Activated T-helper 1 cell treated with Interleukin-2 at 50 U/mL for 16 hours (primary cell): ENCODE results near the gene PCCA.
"Not testable (repeated sequence)": the region's sequence is repeated elsewhere in the genome, so short reads cannot be mapped to it uniquely, and the experiment has no call there.

Source experiments
- DNase-seq: peaks from one replicate; pipeline ENCODE4 v3.0.0-alpha.2; 2020; ENCODE audit warnings: low read depth

The PCCA gene

DNA sequence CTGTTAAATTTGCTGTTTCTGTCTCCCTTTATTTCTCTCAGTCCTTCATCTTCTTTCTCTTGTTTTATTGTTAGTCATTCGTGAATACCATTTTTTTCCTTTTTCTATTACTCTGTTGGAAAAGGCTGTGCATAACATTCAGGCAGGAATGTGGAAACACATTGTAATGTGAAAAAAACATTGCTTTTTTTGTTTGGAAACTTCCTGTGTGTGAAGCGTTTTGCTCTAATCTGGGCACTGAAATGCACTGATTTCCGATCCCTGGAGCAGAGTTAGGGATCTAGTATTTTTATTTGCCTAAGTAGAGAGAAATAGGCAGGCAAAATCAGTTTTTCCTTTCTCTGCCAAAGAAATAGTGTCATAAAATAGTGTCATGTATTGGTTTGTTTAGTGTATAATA lies 155.5 kb downstream of the PCCA start:
- no peak for DNase-seq

DNA sequence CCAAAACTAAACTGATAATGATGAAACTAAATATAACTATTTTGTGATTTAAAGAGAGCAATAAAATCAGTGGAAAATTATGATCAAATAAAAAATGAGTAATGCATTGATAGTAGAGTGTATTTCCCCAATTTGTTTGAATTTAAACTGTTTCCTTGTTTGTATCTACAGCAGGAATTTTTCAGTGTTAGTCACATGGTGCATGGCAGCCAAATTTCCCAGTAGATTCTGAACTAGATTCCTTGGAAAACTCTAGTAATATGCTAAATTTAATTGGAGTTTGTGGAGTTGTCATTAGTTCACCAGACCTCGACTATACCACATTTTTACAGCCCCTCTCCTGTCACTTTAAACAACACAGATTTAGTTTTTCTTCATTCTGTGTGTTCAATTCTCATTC lies 156.2 kb downstream of the PCCA start:
- no peak for DNase-seq

DNA sequence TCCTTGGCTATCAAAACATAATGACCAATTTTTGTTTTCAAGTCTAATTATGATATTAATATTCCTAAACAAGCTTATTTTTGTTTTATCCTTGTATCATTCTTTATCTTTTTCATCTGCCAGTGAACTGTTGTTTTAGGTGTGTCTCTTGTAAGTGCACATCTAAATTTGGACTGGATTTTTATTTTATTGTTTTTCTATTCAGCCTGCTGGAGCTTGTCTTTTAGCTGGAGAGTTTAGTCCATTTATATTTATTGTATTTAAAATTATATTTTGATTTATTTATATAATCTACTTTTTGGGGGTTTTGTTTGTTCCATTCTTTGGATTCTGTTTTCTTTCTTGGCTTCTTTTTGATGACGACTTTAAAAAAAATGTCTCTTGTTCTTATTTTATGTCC lies 159.0 kb downstream of the PCCA start:
- no peak for DNase-seq

DNA sequence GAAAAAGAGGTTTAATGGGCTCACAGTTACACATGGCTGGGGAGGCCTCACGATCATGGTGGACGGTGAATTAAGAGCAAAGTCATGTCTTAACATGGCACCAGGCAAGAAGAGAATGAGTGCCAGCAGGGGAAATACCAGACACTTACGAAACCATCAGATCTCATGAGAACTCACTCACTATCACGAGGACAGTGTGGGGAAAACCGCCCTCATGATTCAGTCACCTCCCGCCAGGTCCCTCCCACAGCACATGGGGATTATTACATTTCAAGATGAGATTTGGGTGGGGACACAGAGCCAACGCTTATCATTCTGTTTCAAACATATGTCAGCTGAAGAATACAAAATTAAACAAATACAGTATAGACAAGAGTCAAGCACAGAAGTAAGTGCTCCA lies 165.1 kb downstream of the PCCA start:
- DNase-seq: no peak

DNA sequence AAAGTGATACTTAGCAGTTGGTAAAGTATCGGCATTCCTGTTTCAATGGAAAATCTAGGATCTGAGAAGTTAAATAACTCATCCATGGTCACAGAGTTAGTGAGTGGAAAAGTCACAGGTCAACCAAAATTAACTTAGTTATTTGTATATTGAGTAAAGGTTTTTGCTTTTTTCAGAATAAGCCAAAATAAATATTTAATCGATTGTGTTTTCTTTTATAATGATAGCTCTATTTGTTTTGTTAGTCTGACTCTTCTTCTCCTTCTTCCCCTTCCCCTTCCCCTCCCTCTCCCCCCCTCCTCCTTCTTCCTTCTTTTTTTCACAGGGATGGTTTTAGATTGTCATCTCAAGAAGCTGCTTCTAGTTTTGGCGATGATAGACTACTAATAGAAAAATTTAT lies 173.5 kb downstream of the PCCA start:
- DNase-seq: no peak

DNA sequence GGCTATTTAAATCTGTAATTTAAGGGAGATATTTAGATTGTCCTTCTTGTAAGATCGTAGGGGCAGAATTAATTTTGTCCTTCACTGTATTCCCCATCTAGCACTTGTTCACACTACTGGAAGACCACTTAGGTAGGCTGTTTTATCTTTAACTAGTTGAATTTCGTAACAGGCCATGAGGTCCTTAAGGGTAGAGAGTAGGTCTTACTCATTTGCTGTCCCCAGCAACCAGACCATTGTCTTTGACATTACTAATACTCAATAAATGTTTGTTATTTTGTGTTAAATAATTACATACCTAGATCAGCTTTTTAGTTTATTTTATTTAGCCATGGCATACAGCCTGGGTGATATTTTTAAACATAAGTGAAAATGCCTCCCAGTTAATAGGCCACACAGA lies 177.1 kb downstream of the PCCA start:
- no peak for DNase-seq

DNA sequence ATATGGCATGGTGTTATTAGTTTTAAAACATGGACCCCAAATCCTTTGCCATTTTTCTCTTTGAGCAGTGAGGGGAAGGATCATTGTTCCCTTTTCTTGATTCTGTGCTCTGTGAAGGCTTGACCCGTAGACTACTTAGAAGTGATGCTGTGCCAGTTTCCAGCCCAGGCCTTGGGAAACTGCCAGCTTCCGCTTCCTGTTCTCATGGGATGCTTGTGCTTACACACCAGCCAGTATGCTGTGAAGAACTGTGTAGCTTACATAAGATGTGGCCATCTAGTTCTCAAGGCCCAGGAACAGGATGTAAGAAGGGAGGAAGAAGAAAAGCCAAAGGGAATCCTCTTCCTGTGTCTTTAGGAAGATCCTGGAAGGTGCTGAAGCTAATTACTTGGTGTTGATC lies 180.9 kb downstream of the PCCA start:
- DNase-seq: no peak

DNA sequence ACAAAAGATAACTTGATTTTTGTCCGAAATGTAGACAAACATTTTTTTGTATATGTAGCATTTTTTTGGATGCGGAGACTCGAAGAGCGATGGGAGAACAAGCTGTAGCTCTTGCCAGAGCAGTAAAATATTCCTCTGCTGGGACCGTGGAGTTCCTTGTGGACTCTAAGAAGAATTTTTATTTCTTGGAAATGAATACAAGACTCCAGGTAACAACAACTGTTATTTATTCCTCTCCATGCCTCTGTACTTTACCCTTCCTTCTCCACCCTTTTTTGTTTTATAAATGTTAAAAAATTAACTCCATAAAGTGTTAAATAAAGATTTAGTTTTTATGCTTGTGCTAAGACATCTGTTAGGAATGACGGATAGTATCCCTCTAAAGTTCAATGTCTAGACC lies 184.2 kb downstream of the PCCA start:
- DNase-seq: no peak

DNA sequence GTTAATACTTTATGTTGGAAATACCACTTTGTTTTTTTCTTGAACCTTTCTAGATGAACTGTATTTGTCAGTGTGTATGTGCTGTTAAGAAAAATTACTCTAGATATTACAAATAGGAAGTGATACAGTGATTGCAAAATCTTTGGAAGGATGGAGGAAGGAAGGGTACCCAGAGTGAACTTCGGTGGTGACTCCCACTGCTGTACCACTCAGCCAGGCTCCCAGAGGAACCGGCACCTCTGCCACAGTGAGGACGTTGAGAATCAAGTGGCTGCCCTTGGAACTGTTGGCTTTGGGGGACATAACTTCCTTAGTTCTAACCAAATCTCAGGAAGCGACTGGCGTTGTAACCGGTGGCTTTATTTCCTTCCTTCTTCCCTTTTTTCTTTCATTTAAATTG lies 184.7 kb downstream of the PCCA start:
- no peak for DNase-seq

DNA sequence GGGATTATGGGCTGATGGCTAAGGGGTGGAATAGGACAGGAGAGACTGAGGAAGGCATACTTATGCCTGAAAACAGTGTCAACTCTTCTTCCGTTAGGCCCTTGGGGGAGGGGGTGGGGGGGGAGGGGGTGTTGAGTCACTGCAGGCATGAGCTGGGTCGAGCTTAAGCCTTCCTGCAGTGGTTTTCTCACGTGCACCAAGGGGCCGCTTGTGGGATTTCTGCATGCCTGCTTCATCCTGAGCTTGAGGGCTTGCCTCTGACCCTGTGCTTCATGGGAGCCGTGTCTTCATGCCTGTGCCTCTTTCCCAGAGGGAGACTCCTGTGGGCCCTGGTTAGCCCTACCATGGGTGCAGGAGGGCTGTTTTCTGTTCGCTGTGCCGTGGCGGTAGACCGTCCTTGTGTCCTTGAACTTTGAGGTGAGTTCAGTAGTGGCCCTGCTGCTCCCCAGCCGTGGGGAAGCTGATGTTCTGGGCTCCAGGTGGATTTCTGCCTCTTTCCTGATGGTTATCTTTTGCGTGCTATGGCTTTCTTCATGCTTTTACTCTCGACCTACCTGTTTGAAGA lies 186.1 kb downstream of the PCCA start:
- DNase-seq: no peak

DNA sequence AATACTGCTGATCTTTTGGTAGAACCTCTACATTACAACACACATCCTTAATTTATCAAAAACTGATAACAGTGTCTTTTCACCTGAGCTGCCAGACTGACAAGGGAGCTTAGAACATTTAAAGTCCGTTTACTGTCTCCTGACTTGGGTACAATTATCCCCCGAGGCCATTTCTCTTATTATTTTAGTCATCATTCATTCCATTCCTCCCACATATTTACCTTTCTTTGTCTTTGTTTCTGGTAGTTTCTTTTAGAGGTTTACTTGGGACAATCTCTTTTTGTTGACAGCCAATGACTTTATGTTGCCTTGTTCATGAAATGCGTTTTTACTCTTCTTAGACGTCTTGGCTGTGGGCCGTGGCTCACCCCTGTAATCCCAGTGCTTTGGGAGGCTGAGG lies 186.9 kb downstream of the PCCA start:
- DNase-seq: no peak

DNA sequence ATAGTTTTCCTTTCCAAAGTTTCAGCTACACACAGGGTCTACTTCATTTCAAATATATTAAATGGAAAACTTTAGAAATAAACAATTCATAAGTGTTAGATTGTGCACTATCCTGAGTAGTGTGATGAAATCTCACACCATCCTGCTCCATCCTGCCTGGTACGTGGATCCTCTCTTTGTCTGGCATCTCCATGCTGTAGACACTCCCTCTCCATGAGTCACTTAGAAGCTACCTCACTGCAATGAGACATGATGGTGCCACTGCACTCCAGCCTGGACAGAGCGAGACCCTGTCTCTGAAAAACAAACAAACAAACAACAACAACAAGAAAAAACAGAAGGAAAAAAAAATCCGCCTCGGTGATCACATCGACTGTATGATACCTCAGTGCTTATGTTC lies 191.8 kb downstream of the PCCA start:
- no peak for DNase-seq

DNA sequence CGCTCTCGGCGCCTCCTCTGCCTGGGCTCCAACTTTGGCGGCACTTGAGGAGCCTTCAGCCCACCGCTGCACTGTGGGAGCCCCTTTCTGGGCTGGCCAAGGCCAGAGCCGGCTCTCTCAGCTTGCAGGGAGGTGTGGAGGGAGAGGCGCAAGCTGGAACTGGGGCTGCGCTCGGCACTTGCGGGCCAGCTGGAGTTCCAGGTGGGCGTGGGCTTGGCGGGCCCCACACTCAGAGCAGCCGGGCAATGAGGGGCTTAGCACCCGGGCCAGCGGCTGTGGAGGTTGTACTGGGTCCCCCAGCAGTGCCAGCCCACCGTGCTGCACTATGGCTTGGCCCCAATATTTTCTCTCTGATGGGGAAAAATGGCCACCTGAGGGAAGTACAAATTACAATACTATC lies 193.4 kb downstream of the PCCA start:
- not testable (repeated sequence) for DNase-seq

DNA sequence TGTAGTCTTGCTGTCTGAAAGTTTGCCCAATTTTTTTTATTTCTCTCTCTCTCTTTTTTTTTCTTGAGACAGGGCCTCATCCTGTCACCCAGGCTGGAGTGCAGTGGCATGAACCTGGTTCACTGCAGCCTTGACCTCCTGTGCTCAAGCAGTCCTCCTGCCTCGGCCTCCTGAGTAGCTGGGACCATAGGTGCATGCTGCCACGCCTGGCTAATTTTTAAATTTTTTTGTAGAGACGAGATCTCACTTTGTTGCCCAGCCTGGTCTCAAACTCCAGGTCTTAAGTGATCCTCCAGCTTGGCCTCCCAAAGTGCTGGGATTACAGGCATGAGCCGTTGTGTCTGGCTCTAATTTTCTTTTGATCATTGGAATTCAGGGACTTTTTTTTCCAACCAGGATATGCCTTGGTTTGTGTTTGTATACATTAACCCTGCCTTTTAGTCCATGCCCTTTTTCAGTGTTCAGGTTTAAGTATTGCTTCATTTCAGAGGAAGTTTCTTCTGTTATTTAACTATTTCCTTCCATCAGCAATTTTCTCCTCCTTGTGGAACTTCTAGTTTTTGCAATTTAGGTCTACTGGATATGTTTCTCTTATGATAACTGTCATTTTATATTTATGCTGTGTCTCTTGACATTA lies 201.4 kb downstream of the PCCA start:
- DNase-seq: no peak

DNA sequence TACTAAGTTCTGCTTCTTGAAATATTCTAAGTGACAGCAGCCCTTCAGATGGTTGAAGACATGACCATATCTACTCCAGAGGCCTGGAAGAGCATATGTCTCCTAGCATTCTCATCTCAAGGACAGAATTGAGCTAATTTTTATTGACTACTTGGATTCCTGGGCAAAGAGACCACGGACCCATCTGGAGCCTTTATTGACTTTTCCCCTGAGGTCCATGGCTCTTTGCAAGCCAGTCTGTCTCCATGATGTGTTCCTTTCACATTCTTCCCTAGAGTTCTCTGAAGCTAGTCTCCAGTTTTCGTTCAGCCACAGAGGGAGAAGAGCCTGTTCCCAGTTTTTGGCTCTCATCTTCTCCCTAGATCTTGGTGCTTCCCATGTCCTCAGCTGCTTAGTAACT lies 202.7 kb downstream of the PCCA start:
- no peak for DNase-seq

DNA sequence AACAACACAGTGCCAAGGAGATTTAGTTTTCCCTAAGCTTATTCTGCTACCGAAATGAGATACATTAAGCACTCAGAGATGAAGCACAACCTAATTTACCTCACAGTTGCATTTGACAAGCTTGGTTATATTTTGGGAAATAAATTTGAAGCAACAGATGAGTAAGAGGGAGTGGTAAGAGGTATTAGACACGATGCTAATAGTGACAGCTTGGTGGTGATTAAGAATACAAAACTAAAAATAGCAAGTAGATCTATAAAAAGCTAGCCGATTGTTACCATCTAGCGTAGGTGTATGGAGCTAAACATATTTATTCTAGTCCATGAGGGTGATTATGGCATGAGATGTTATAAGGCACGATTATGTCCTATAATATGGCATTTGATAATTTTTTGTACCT lies 208.5 kb downstream of the PCCA start:
- DNase-seq: no peak

DNA sequence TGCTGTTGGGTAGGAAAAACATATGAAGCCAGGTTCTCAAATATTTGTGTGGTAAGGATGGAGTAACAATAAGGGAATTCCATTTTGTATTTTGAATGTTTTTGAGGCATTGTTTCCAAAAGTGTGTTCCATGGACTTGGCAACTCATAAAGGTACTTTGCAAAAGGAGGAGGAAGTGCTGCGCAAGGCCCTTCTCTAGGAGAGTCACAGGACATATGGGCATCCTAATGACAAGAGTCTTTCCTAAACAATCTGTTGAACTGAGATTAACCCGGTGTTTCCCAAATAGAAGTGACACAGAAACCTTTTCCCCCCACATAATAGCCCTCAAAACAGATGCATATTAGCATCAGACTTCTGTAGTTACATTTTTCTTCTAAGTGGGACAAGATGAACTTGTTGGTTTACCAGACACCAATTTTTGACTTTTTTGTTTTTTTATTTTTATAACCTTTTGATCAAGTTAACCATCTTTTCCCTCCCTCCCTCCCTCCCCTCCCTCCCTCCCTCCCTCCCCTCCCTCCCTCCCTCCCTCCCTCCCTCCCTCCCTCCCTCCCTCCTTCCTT lies 209.3 kb downstream of the PCCA start:
- DNase-seq: no peak

DNA sequence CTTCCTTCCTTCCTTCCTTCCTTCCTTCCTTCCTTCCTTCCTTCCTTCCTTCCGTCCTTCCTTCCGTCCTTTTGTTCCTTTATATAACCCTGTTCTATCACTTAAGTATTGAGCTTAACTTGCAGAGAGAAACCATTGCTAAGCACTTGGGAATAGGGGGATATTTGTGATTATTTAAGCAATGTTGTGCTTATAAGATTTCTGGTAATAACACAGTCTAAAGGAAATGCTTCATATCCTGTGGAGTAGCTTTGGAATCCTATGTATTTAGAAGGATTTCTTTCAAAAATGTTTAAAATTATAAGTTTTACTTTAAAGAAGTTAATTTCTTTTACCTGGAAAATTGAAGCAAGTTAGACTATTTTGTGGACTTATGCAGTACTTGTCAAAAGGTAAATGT lies 209.8 kb downstream of the PCCA start:
- DNase-seq: no peak

DNA sequence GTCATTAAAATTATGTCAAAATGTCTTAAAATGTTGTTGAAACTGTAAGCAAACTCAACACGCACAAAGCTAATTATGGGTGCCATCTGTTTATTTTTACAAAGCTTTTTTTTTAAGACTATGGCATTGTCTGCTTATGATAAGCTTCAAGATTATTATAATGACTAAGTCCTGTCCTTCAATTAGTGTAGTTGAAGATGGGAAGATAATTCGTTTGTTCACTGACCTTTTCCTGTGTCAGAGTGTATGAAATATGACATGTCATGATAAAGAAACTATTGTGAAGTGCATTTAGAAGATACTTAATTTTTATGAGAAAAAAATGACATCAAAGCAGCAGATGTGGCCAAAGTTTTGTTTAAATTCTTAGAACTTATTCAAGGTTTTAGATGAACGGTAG lies 211.3 kb downstream of the PCCA start:
- DNase-seq: no peak

DNA sequence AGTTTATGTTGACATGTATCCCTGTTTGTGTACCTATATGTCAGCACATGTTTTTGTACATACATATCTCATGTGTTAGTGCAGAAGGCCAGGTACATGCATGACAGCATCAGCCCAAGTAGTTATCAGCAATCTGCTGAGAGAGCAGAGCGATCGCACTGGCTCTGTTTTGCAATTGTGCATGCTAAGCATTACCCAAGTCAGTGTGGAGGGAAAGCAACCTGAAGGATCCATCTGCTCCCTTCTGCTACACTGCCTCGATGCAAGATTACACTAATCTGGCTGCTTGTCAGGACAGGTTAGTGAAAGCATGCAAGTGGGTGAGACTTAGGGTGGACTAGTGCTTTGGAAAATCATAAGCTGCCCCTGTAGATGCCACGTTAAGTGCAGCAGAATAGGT lies 211.8 kb downstream of the PCCA start:
- DNase-seq: no peak

DNA sequence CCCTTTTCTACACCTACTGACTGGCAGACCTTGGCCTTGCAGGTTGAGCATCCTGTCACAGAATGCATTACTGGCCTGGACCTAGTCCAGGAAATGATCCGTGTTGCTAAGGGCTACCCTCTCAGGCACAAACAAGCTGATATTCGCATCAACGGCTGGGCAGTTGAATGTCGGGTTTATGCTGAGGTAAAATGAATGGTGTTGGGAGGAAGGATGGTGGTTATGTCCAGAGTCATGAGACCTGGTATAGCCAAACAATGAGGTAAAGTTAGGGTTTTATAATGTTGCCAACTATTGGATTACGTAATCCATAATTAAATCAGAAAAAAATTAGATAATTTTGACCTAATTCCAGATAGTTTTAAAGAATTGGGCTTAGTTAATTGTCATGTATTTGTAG lies 212.5 kb downstream of the PCCA start:
- no peak for DNase-seq

DNA sequence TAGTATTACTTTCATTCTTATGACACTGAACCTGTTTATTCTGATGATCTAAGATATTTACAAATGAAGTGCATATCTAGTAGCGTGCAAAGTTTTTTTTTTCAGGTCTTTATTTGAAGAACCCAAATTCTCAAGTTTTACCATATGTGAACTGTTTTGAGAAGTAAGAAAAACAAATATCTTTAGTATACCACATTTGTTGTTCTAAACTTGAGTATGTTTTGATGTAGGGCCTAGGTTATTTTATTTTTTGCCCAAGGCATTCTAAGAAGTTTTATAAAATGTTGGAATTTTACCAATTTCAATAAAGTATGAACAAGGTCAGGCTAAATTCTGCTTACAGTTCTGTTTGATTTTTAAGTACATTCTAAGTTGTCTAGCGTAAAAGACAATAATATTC lies 213.5 kb downstream of the PCCA start:
- no peak for DNase-seq

DNA sequence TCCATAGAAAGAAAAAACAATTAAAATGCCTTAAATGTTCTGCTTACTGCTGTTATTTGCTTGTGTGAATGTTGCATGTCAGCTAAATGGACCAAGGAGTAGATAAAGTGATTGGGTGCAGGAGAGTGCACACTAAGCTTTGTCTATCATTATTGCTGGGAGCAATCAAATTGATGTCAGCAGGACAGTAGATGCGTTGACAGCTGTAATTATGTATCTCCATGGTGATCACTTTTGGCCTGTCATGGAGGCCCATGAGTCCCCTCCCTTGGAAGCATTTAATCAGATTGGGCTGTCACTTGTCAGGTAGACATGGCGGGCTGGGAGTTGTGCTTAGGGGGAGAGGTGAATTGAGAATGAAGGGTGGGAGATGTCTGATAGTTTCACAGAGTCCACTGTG lies 215.3 kb downstream of the PCCA start:
- DNase-seq: no peak

DNA sequence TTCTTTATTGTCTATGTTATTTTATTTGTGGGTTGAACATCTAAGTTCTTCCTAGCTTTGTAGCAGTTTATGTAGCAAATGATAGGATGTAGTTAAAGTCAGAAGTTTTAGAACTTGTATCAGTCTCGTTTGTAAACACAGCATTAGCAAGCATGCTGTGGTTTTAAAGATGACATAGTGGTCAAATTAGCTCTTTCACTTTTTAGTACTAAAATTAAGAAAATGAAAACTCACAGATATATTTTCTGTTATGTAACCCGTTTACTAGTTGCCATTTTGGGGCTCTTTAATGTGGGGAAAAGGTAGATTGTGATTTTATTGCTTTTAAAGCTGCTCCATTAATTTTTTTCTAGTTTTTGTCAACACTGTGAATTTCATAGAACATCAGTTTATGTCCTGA lies 216.5 kb downstream of the PCCA start:
- DNase-seq: no peak
